OCI-LY1 (cell line): Measurements from ENCODE around the gene SHTN1.

Experiments
- H2AFZ ChIP-seq: fragments of 200-600 bp; sonication (generic), shearing (Covaris generic); 2 replicates; pipeline ENCODE4 v1.6.0; 2014; ENCODE audit warnings: antibody characterized with exemption, mild to moderate bottlenecking, low read length
- H3F3A ChIP-seq: fragments of 200-600 bp; sonication (generic), shearing (Covaris generic); 2 replicates; pipeline ENCODE4 v1.6.0; 2014; ENCODE audit warnings: mild to moderate bottlenecking, antibody characterized with exemption, low read length, moderate library complexity; ENCODE audit not compliant: insufficient read depth
- H3K27ac ChIP-seq: fragments of 200-600 bp; sonication (generic); 2 replicates; pipeline ENCODE4 v1.5.1; 2014; ENCODE audit warnings: low read length, mixed run types, mild to moderate bottlenecking, low read depth; ENCODE audit not compliant: poor library complexity, severe bottlenecking
- H3K27me3 ChIP-seq: fragments of 200-600 bp; sonication (generic); 2 replicates; pipeline ENCODE4 v1.6.0; 2014; ENCODE audit warnings: antibody characterized with exemption, mild to moderate bottlenecking, low read length, moderate library complexity; ENCODE audit not compliant: insufficient read depth
- H3K36me3 ChIP-seq: fragments of 200-600 bp; sonication (generic); 2 replicates; pipeline ENCODE4 v1.6.1; 2014; ENCODE audit warnings: mild to moderate bottlenecking, antibody characterized with exemption, low read length, moderate library complexity, mixed read lengths; ENCODE audit not compliant: insufficient read depth
- H3K4me1 ChIP-seq: fragments of 200-600 bp; sonication (generic); 2 replicates; pipeline ENCODE4 v1.5.1; 2014; ENCODE audit warnings: mild to moderate bottlenecking, low read length, moderate library complexity; ENCODE audit not compliant: insufficient read depth, severe bottlenecking
- H3K4me2 ChIP-seq: fragments of 200-600 bp; sonication (generic), shearing (Covaris generic); 2 replicates; pipeline ENCODE4 v1.6.1; 2014; ENCODE audit warnings: low read length
- H3K4me3 ChIP-seq: fragments of 200-600 bp; sonication (generic); 2 replicates; pipeline ENCODE4 v1.5.1; 2014; ENCODE audit warnings: low read length, low read depth, mild to moderate bottlenecking, mixed read lengths; ENCODE audit not compliant: poor library complexity, severe bottlenecking
- H3K79me2 ChIP-seq: fragments of 200-600 bp; shearing (Covaris generic); 2 replicates; pipeline ENCODE4 v1.6.1; 2016; ENCODE audit warnings: mixed run types, low read length, mixed read lengths; ENCODE audit not compliant: insufficient read depth
- H3K9ac ChIP-seq: fragments of 200-600 bp; sonication (generic), shearing (Covaris generic); 2 replicates; pipeline ENCODE4 v1.6.1; 2014; ENCODE audit warnings: mild to moderate bottlenecking, low read length, mixed read lengths
- H3K9me2 ChIP-seq: fragments of 200-600 bp; sonication (generic), shearing (Covaris generic); 2 replicates; pipeline ENCODE4 v1.6.1; 2014; ENCODE audit warnings: low read depth, mild to moderate bottlenecking, low read length, mixed read lengths
- H3K9me3 ChIP-seq: fragments of 200-600 bp; shearing (Covaris generic); 2 replicates; pipeline ENCODE4 v1.6.1; 2014; ENCODE audit warnings: low read length, mixed read lengths
- H4K20me1 ChIP-seq: fragments of 200-600 bp; sonication (generic), shearing (Covaris generic); 2 replicates; pipeline ENCODE4 v1.6.0; 2016; ENCODE audit warnings: mild to moderate bottlenecking, low read length; ENCODE audit not compliant: insufficient read depth
- CTCF ChIP-seq: fragments of 200-600 bp; sonication (generic), shearing (Covaris generic); IDR thresholded peaks from 2 replicates; pipeline ENCODE4 v1.5.1; 2017; ENCODE audit warnings: mild to moderate bottlenecking, antibody characterized with exemption, low read length, moderate library complexity, mixed read lengths
- EZH2 ChIP-seq: fragments of 200-600 bp; sonication (generic), shearing (Covaris generic); IDR thresholded peaks from 2 replicates; pipeline ENCODE4 v1.8.0; 2017; ENCODE audit warnings: borderline replicate concordance, mixed run types, mild to moderate bottlenecking, antibody characterized with exemption, low read length, moderate library complexity, mixed read lengths

Gene SHTN1

GRCh38 chr10:116978901-116979300, 26.1 kb downstream of the SHTN1 start:
- H2AFZ ChIP-seq = no peak overlapping the region
- H3K79me2 ChIP-seq = no peaks in the 10 kb centered on the region
- H3F3A ChIP-seq = no peaks in the 10 kb centered on the region
- no peak overlapping the region for H3K27ac ChIP-seq
- H3K27me3 ChIP-seq = no peaks in the 10 kb centered on the region
- no peak overlapping the region for H3K4me3 ChIP-seq
- no peak overlapping the region for H3K9ac ChIP-seq
- no peak overlapping the region for H3K4me2 ChIP-seq
- TF ChIP-seq EZH2 = no peak
- no peak for TF ChIP-seq CTCF
- no peaks in the 10 kb centered on the region for H3K4me1 ChIP-seq
- no peaks in the 10 kb centered on the region for H3K9me2 ChIP-seq
- H3K36me3 ChIP-seq = no peaks in the 10 kb centered on the region
- H4K20me1 ChIP-seq = no peaks in the 10 kb centered on the region
- no peaks in the 10 kb centered on the region for H3K9me3 ChIP-seq

- Histone ChIP-seq H4K20me1 (no peaks in the 10 kb centered on the region), H2AFZ (no peak overlapping the region), H3K9ac (no peak overlapping the region), H3K27ac (no peak overlapping the region), H3K79me2 (no peaks in the 10 kb centered on the region), H3F3A (no peaks in the 10 kb centered on the region), H3K4me1 (no peaks in the 10 kb centered on the region), H3K4me3 (no peak overlapping the region), H3K27me3 (no peaks in the 10 kb centered on the region), H3K36me3 (no peaks in the 10 kb centered on the region), H3K4me2 (no peak overlapping the region), H3K9me3 (no peaks in the 10 kb centered on the region), H3K9me2 (no peaks in the 10 kb centered on the region)
- no peak for TF ChIP-seq EZH2
- no peak for TF ChIP-seq CTCF
Observed at GRCh38 chr10:116974456-116975005, 30.5 kb downstream of the SHTN1 start.

GRCh38 chr10:116973946-116974455, 31.0 kb downstream of the SHTN1 start:
- Histone ChIP-seq H3K9me2 (no peaks in the 10 kb centered on the region), H3K27ac (no peak overlapping the region), H3K27me3 (no peaks in the 10 kb centered on the region), H3K36me3 (no peaks in the 10 kb centered on the region), H3K9ac (no peak overlapping the region), H3K9me3 (no peaks in the 10 kb centered on the region), H3F3A (no peaks in the 10 kb centered on the region), H3K4me1 (no peaks in the 10 kb centered on the region), H3K4me2 (no peak overlapping the region), H4K20me1 (no peaks in the 10 kb centered on the region), H3K79me2 (no peaks in the 10 kb centered on the region), H3K4me3 (no peak overlapping the region), H2AFZ (no peak overlapping the region)
- TF ChIP-seq EZH2 (no peak), CTCF (no peak)
